ENCODE results near the gene CELF1. TPM values are rescaled to one million over a fixed set of nuclear protein-coding genes. Genes with fewer than 3 reads are reported as not detected.
"Not testable (repeated sequence)": the region's sequence is repeated elsewhere in the genome, so short reads cannot be mapped to it uniquely, and the experiment has no call there.

The CELF1 gene
- total RNA-seq, 6 experiments from 2014 or later: 66.3 to 86.5 (median 71.7) TPM

- intact Hi-C loops (cut with DNase I): no loop called here
- WGBS (ENCODE audit: insufficient coverage, low coverage, low lambda C conversion rate, missing lambda C conversion rate): 31% methylated on average over 2 of the region's 2 CpGs
- peak overlapping the region in 1 of 3 donors; percentile 21 for H3K27ac ChIP-seq
- H3K27me3 ChIP-seq: no peaks in the 10 kb centered on the region
- TF ChIP-seq, protein P1, sequence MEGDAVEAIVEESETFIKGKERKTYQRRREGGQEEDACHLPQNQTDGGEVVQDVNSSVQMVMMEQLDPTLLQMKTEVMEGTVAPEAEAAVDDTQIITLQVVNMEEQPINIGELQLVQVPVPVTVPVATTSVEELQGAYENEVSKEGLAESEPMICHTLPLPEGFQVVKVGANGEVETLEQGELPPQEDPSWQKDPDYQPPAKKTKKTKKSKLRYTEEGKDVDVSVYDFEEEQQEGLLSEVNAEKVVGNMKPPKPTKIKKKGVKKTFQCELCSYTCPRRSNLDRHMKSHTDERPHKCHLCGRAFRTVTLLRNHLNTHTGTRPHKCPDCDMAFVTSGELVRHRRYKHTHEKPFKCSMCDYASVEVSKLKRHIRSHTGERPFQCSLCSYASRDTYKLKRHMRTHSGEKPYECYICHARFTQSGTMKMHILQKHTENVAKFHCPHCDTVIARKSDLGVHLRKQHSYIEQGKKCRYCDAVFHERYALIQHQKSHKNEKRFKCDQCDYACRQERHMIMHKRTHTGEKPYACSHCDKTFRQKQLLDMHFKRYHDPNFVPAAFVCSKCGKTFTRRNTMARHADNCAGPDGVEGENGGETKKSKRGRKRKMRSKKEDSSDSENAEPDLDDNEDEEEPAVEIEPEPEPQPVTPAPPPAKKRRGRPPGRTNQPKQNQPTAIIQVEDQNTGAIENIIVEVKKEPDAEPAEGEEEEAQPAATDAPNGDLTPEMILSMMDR (IDR thresholded peaks at IDR 0.05): no peak
- no peak for TF ChIP-seq POLR2A (IDR thresholded peaks at IDR 0.05)
- no peak overlapping the region for H3K4me3 ChIP-seq
- H3K36me3 ChIP-seq: no peaks in the 10 kb centered on the region
- DNase-seq (no peak), ATAC-seq (peak in 2 of 4 donors; percentile 10 to 24)
- H3K4me1 ChIP-seq: peaks cover 0 to 35% (median 8%) of the 10 kb centered on the region in 4 donors
- no peaks in the 10 kb centered on the region for H3K9me3 ChIP-seq
Observed at GRCh38 chr11:47533690-47534151, 19.2 kb downstream of the CELF1 start.

- intact Hi-C loops (cut with DNase I): no loop called here
Observed at GRCh38 chr11:47532597-47533213, 20.2 kb downstream of the CELF1 start.

GRCh38 chr11:47531666-47532065 lies 21.3 kb downstream of the CELF1 start:
- intact Hi-C loops (cut with DNase I): no loop called here
- H3K9me3 ChIP-seq: no peaks in the 10 kb centered on the region
- no peak for DNase-seq
- no peak overlapping the region for H3K27ac ChIP-seq
- no peaks in the 10 kb centered on the region for H3K36me3 ChIP-seq
- no peak for ATAC-seq
- peaks cover 0 to 44% (median 8%) of the 10 kb centered on the region in 4 donors for H3K4me1 ChIP-seq
- 45% methylated on average over 3 of the region's 3 CpGs for WGBS (ENCODE audit: insufficient coverage, low coverage, low lambda C conversion rate, missing lambda C conversion rate)
- no peaks in the 10 kb centered on the region for H3K27me3 ChIP-seq
- no peak overlapping the region for H3K4me3 ChIP-seq
- TF ChIP-seq, protein P1 (IDR thresholded peaks at IDR 0.05): no peak
- no peak for TF ChIP-seq POLR2A (IDR thresholded peaks at IDR 0.05)

More at GRCh38 chr11:47532597-47533213, 20.2 kb downstream of the CELF1 start:
- ATAC-seq: peak; percentile 43 to 68 (median 62)
- no peak overlapping the region for H3K4me3 ChIP-seq
- peaks cover 0 to 39% (median 8%) of the 10 kb centered on the region in 4 donors for H3K4me1 ChIP-seq
- no peak for TF ChIP-seq POLR2A (IDR thresholded peaks at IDR 0.05)
- TF ChIP-seq, protein P1 (IDR thresholded peaks at IDR 0.05): no peak
- WGBS (ENCODE audit: insufficient coverage, low coverage, low lambda C conversion rate, missing lambda C conversion rate): 67% methylated on average over 2 of the region's 2 CpGs
- no peaks in the 10 kb centered on the region for H3K9me3 ChIP-seq
- no peaks in the 10 kb centered on the region for H3K27me3 ChIP-seq
- H3K27ac ChIP-seq: peak overlapping the region in 2 of 3 donors; percentile 21 to 45
- DNase-seq: no peak
- H3K36me3 ChIP-seq: no peaks in the 10 kb centered on the region

GRCh38 chr11:47530721-47531120 lies 22.2 kb downstream of the CELF1 start:
- H3K27me3 ChIP-seq; H3K36me3 ChIP-seq; ATAC-seq; H3K27ac ChIP-seq; DNase-seq; intact Hi-C loops (cut with DNase I); H3K4me3 ChIP-seq; H3K9me3 ChIP-seq: not testable (repeated sequence)
- WGBS (ENCODE audit: insufficient coverage, low coverage, low lambda C conversion rate, missing lambda C conversion rate): 71% methylated on average over 4 of the region's 9 CpGs
- peaks cover 0 to 51% (median 13%) of the 10 kb centered on the region in 4 donors for H3K4me1 ChIP-seq

- no peak for ATAC-seq
- peaks cover 0 to 59% (median 17%) of the 10 kb centered on the region in 4 donors for H3K4me1 ChIP-seq
- H3K27me3 ChIP-seq: no peaks in the 10 kb centered on the region
- no peaks in the 10 kb centered on the region for H3K9me3 ChIP-seq
- WGBS (ENCODE audit: insufficient coverage, low coverage, low lambda C conversion rate, missing lambda C conversion rate): 87% methylated on average over 4 of the region's 4 CpGs
- intact Hi-C loops (cut with DNase I): no loop called here
- H3K36me3 ChIP-seq: no peaks in the 10 kb centered on the region
- no peak overlapping the region for H3K27ac ChIP-seq
- DNase-seq: no peak
- H3K4me3 ChIP-seq: no peak overlapping the region
- TF ChIP-seq, protein P1 (IDR thresholded peaks at IDR 0.05): no peak
- TF ChIP-seq POLR2A (IDR thresholded peaks at IDR 0.05): no peak
Observed at GRCh38 chr11:47529951-47530350, 23.0 kb downstream of the CELF1 start.
